Measurements from ENCODE around the gene SOCS4. TPM values are rescaled to one million over a fixed set of nuclear protein-coding genes. Genes with fewer than 3 reads are reported as not detected.
A peak's percentile ranks its signal among the peaks of the same experiment; 100 is the strongest.
"Not testable (repeated sequence)": the region's sequence is repeated elsewhere in the genome, so short reads cannot be mapped to it uniquely, and the experiment has no call there.

Gene SOCS4
- total RNA-seq, 4 donors from 2014 or later: 6.9 to 9.3 (median 7.5) TPM

DNA sequence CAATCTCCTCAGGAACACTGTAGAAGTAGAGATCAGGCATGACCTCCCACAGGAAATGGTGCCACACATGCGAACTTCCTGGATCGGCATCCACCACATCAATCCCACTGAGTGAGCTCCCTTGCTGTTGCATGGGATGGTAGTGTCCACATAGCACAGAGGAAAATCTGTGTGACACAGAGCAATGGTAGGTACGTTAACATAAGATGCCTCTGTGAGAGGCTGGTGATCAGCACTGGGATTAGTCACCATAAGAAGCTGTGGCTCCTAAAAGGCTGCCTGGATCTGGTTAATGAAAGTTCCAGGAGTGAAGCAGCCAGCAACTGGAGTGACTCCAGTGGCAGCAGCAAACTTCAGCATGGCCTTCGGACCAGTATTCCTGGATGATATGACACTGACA lies 22.0 kb upstream of the SOCS4 start:
- intact Hi-C loops (cut with DNase I; ENCODE audit: low total_unique reads): no loop called here
- no peak overlapping the region for H3K4me3 ChIP-seq (ENCODE audit: low read depth, poor library complexity, severe bottlenecking)
- no peak for TF ChIP-seq POLR2A (IDR thresholded peaks at IDR 0.05)
- TF ChIP-seq, protein P1, sequence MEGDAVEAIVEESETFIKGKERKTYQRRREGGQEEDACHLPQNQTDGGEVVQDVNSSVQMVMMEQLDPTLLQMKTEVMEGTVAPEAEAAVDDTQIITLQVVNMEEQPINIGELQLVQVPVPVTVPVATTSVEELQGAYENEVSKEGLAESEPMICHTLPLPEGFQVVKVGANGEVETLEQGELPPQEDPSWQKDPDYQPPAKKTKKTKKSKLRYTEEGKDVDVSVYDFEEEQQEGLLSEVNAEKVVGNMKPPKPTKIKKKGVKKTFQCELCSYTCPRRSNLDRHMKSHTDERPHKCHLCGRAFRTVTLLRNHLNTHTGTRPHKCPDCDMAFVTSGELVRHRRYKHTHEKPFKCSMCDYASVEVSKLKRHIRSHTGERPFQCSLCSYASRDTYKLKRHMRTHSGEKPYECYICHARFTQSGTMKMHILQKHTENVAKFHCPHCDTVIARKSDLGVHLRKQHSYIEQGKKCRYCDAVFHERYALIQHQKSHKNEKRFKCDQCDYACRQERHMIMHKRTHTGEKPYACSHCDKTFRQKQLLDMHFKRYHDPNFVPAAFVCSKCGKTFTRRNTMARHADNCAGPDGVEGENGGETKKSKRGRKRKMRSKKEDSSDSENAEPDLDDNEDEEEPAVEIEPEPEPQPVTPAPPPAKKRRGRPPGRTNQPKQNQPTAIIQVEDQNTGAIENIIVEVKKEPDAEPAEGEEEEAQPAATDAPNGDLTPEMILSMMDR (IDR thresholded peaks at IDR 0.05): no peak
- DNase-seq (ENCODE audit: low spot score in 2 of 2): no peak
- WGBS, 2 donors: 82 to 93% methylated on average over 4 of the region's 4 CpGs

DNA sequence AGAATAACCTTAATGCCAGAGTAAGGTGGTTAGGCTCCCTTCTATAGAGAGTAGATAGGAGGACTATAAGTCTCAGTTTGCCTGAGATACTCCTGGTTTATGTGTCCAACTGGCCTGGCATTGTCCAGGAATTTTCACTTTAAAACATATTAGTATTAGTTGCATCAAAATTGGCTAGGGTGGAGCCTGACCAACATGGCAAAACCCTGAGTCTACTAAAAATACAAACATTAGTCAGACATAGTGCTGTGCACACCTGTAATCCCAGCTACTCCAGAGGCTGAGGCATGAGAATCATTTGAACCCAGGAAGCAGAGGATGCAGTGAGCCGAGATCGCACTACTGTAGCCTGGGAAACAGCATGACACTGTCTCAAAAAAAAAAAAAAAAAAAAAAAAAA lies 12.0 kb upstream of the SOCS4 start:
- no peak overlapping the region for H3K4me3 ChIP-seq (ENCODE audit: low read depth, poor library complexity, severe bottlenecking)
- WGBS, 2 donors: 95 to 100% methylated on average over 2 of the region's 2 CpGs
- intact Hi-C loops (cut with DNase I; ENCODE audit: low total_unique reads): no loop called here
- TF ChIP-seq, protein P1 (IDR thresholded peaks at IDR 0.05): no peak
- no peak for TF ChIP-seq POLR2A (IDR thresholded peaks at IDR 0.05)
- no peak for DNase-seq (ENCODE audit: low spot score in 2 of 2)

DNA sequence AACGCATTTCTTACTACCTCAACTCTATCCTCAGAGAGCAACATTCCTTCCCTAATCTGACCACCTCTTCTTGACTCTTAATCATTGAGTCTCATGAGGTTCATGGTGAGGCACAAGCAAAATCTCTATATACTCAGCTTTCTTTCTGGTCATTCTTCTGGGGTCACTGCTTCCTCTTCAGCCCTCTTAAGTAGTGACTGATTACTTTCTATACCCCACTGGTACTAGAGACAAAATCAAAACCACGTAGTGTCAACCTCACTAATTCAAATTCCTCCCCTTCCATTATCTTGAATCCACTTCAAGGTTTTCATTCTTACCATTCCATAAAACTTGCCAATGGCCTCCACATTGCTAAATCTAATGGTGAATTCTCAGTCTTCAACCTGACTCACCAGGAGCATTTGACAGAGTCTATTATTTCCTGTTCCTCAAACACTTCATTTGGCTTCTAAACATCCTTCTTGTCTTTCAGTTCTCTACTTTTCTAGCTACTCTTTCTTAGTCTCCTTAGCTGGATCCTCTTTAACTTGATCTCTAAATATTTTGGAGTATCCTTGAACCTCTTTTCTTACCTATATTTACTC lies 7.0 kb upstream of the SOCS4 start:
- TF ChIP-seq, protein P1 (IDR thresholded peaks at IDR 0.05): no peak
- TF ChIP-seq POLR2A (IDR thresholded peaks at IDR 0.05): no peak
- intact Hi-C loops (cut with DNase I; ENCODE audit: low total_unique reads): no loop called here
- WGBS, 2 donors: 92 to 96% methylated on average over 2 of the region's 2 CpGs
- DNase-seq (ENCODE audit: low spot score in 2 of 2): no peak
- no peak overlapping the region for H3K4me3 ChIP-seq (ENCODE audit: low read depth, poor library complexity, severe bottlenecking)

DNA sequence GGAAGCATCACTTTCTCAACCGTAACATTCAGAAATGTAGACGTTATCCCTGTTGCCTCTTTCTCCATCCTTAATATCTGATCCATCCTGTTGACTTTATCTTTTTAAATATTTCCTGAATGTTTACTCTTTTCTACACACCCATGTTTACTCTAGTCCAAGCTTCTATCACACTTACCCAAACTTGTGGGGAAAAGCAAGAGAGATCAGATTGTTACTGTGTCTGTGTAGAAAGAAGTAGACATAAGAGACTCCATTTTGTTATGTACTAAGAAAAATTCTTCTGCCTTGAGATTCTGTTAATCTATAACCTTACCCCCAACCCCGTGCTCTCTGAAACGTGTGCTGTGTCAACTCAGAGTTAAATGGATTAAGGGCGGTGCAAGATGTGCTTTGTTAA lies 2.7 kb upstream of the SOCS4 start:
- H3K4me3 ChIP-seq (ENCODE audit: low read depth, poor library complexity, severe bottlenecking); intact Hi-C loops (cut with DNase I; ENCODE audit: low total_unique reads); DNase-seq (ENCODE audit: low spot score in 2 of 2): not testable (repeated sequence)
- WGBS, 2 donors: 79 to 95% methylated on average over 5 of the region's 5 CpGs

DNA sequence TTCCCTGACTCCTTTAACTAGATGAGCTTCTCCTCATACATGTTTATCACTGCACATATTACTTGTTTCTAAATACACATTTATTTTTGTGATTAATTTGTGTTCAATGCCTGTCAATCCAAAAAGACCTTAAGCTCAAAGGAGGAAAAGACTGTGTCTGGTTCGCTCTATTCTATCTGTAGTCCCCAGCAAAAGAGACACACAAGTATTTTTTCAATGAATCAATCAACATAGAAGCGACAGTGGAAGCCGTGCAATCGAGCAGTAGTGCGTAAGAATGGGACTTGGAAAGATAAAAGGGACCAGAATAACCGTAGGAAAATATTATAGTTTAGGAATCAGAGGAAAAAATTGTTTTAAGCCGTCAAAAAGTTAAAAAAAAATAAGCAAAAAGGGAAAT lies 1.1 kb upstream of the SOCS4 start:
- WGBS, 2 donors: 23 to 25% methylated on average over 7 of the region's 7 CpGs
- H3K4me3 ChIP-seq (ENCODE audit: low read depth, poor library complexity, severe bottlenecking): no peak overlapping the region
- intact Hi-C loops (cut with DNase I; ENCODE audit: low total_unique reads): no loop called here

DNA sequence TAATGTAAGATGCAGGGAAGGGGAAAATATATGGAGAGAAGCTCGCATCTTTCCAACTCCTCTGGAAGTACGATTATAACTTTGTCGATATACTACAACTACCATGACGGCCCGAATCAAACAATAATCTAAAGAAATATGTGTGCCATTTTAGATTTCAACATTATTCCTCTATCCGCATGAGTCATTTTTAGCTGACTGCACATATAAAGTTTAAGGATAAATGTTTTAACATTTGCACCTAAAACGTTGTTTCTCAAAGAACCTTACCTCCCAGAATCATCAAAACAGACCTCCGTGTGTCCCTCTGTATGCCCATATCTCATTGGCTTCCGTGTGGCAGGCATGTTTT lies 619 bp upstream of the SOCS4 start:
- 2% methylated on average over 9 of the region's 9 CpGs for WGBS, 2 donors
- no peak for DNase-seq (ENCODE audit: low spot score in 2 of 2)
- intact Hi-C loops (cut with DNase I; ENCODE audit: low total_unique reads): no loop called here
- TF ChIP-seq, protein P1 (IDR thresholded peaks at IDR 0.05): no peak
- TF ChIP-seq POLR2A (IDR thresholded peaks at IDR 0.05): no peak
- H3K4me3 ChIP-seq (ENCODE audit: low read depth, poor library complexity, severe bottlenecking): peak overlapping the region; percentile 76

More for the DNA sequence above, 1.1 kb upstream of the SOCS4 start:
- DNase-seq (ENCODE audit: low spot score in 2 of 2): no peak
- no peak for TF ChIP-seq POLR2A (IDR thresholded peaks at IDR 0.05)
- TF ChIP-seq, protein P1 (IDR thresholded peaks at IDR 0.05): no peak

Data from lower leg skin (tissue), 4 donors.